Duodenal mucosa (tissue), 2 donors: ENCODE data around the gene FCRLB.
"Not testable (repeated sequence)": the region's sequence is repeated elsewhere in the genome, so short reads cannot be mapped to it uniquely, and the experiment has no call there.

Experiments used
- H3K27ac ChIP-seq: one replicate; pipeline ENCODE4 v1.7.0; 2013; ENCODE audit warnings: low read depth, low read length
- H3K27me3 ChIP-seq, 2 donors: one replicate each; pipeline ENCODE4 v1.7.0; 2013; ENCODE audit warnings: low read length in 2 of 2, control low read depth in 1 of 2; ENCODE audit not compliant: insufficient read depth in 2 of 2, control insufficient read depth in 1 of 2
- H3K36me3 ChIP-seq, 2 donors: one replicate each; pipeline ENCODE4 v1.7.0; 2013; ENCODE audit warnings: low read length in 2 of 2, control low read depth in 1 of 2; ENCODE audit not compliant: insufficient read depth in 2 of 2, control insufficient read depth in 1 of 2
- H3K4me1 ChIP-seq, 2 donors: one replicate each; pipeline ENCODE4 v1.7.0; 2013; ENCODE audit warnings: low read length in 2 of 2, control low read depth in 1 of 2; ENCODE audit not compliant: insufficient read depth in 2 of 2, control insufficient read depth in 1 of 2
- H3K4me3 ChIP-seq, 2 donors: one replicate each; pipeline ENCODE4 v1.7.0; 2013; ENCODE audit warnings: low read length in 2 of 2, low read depth in 1 of 2
- H3K9ac ChIP-seq, 2 donors: one replicate each; pipeline ENCODE4 v1.7.0; 2013; ENCODE audit warnings: low read length in 2 of 2, low read depth in 1 of 2
- H3K9me3 ChIP-seq, 2 donors: one replicate each; pipeline ENCODE4 v1.7.0; 2013; ENCODE audit warnings: low read length in 2 of 2, control low read depth in 1 of 2; ENCODE audit not compliant: control insufficient read depth in 1 of 2

The FCRLB gene

DNA sequence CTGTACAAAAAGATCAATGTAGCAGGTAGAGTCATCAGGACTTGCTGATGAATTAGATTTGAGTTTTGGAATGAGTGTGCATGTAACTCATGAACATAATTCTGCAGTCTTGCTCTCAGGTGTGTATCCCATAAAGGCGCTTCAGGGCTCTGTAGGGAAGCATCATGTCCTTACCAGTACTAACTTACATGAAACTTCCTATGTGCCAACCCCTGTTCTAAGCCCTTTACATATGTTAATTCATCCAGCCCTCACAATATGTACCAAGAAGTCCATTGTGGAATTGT is 2.1 kb upstream of the FCRLB start:
- H3K27me3 ChIP-seq: peaks cover 11 to 12% of the 10 kb centered on the region in 2 donors
- no peak overlapping the region for H3K27ac ChIP-seq
- H3K9ac ChIP-seq: no peak overlapping the region
- no peaks in the 10 kb centered on the region for H3K9me3 ChIP-seq
- H3K4me1 ChIP-seq: no peaks in the 10 kb centered on the region
- H3K36me3 ChIP-seq: no peaks in the 10 kb centered on the region
- H3K4me3 ChIP-seq: no peak overlapping the region

GRCh38 chr1:161720422-161720821 is 922 bp upstream of the FCRLB start:
- Histone ChIP-seq H3K27me3 (peaks cover 12 to 16% of the 10 kb centered on the region in 2 donors), H3K9ac (no peak overlapping the region), H3K4me3 (no peak overlapping the region), H3K9me3 (no peaks in the 10 kb centered on the region), H3K4me1 (no peaks in the 10 kb centered on the region), H3K36me3 (no peaks in the 10 kb centered on the region), H3K27ac (no peak overlapping the region)

DNA sequence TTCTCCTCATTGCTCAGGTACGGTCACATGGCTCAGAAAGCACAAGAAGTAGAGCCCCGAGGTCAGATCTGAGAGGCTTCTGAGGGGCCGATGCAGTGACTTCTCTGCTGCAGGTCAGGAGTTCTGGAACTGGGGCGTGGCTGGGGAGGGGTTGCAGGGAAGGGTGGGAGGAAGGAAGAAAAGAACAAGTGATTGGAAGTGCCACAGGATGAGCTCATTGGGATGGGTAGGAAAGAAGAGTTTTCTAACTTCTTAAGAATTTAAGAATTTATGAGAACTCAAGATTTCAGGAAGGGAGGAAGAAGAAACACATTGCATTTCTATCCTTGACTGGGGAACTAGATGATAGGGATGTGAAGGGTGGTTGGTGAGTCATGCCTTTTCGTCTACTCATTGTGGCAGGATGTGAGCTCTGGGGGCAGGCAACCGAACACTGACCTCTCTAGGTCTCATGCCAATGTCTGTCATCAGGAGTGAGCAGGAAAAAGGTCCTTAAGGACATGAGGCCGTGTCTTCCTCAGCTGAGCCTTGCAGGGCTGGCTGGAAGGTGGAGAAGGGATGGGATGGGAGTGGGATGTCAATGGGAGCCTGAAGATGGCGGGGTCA is 497 bp downstream of the FCRLB start:
- H3K4me3 ChIP-seq: no peak overlapping the region
- H3K36me3 ChIP-seq: no peaks in the 10 kb centered on the region
- H3K27me3 ChIP-seq: peaks cover 19 to 26% of the 10 kb centered on the region in 2 donors
- H3K9me3 ChIP-seq: no peaks in the 10 kb centered on the region
- H3K27ac ChIP-seq: no peak overlapping the region
- H3K4me1 ChIP-seq: peaks cover 8 to 9% of the 10 kb centered on the region in 2 donors
- no peak overlapping the region for H3K9ac ChIP-seq

DNA sequence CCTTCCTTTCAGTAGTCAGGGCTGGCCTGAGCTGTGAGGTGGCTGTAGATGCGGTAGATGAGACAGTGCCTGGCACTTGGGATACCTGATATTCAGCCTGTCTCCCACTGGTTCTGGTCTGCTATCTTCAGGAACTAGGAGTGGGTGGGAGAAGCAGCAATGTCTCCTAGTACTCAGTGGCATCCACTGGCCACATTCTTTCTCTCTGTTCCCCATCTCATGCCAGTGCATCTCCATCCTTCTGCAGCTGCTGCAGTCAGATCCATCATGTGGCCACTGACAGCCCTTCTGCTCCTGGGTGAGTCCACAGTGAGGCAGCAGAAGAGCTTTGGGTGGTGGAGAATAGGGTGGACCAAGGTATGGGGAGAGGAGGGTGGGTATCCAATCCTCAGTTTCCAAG is 1.1 kb downstream of the FCRLB start:
- no peaks in the 10 kb centered on the region for H3K36me3 ChIP-seq
- H3K9me3 ChIP-seq: no peaks in the 10 kb centered on the region
- peaks cover 8 to 9% of the 10 kb centered on the region in 2 donors for H3K4me1 ChIP-seq
- peaks cover 22 to 29% of the 10 kb centered on the region in 2 donors for H3K27me3 ChIP-seq
- H3K27ac ChIP-seq: no peak overlapping the region
- H3K9ac ChIP-seq: no peak overlapping the region
- no peak overlapping the region for H3K4me3 ChIP-seq

- no peak overlapping the region for H3K9ac ChIP-seq
- H3K4me3 ChIP-seq: no peak overlapping the region
Measured at GRCh38 chr1:161723459-161724141, 2.3 kb downstream of the FCRLB start.

DNA sequence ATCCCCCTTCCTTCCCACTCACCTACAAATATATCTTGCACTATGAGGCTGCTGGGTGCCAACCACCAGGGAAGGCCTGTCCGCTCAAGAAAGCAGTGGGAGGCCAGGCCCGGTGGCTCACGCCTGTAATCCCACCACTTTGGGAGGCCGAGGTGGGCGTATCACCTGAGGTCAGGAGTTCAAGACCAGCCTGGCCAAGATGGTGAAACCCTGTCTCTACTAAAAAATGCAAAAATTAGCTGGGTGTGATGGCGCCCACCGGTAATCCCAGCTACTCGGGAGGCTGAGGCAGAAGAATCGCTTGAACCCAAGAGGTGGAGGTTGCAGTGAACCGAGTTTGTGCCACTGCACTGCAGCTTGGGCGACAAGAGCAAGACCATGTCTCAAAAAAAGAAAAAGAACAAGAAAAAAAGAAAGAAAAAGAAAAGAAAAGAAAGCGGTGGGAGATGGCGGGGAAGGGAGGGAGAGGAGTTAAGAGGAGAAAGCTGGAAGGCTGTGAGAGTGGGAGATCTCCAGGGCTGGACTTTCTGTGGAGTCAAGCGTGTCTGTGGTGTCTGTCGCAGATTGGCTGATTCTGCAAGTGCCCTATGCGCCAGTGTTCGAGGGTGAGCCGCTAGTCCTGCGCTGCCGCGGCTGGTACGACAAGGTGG is 4.0 kb downstream of the FCRLB start:
- H3K27ac ChIP-seq, H3K9me3 ChIP-seq, H3K36me3 ChIP-seq, H3K4me1 ChIP-seq: not testable (repeated sequence)
- Histone ChIP-seq H3K9ac (peak overlapping the region; percentile 39 to 79), H3K4me3 (peak overlapping the region; percentile 77 to 86), H3K27me3 (peaks cover 30 to 34% of the 10 kb centered on the region in 2 donors)

More at GRCh38 chr1:161723459-161724141, 2.3 kb downstream of the FCRLB start:
- Histone ChIP-seq H3K4me1 (peaks cover 8 to 9% of the 10 kb centered on the region in 2 donors), H3K27me3 (peaks cover 28 to 30% of the 10 kb centered on the region in 2 donors), H3K9me3 (no peaks in the 10 kb centered on the region), H3K36me3 (no peaks in the 10 kb centered on the region), H3K27ac (no peak overlapping the region)

- H3K4me3 ChIP-seq: peak overlapping the region; percentile 77 to 86
- H3K27ac ChIP-seq: peak overlapping the region; percentile 58
- peaks cover 8 to 9% of the 10 kb centered on the region in 2 donors for H3K4me1 ChIP-seq
- H3K36me3 ChIP-seq: no peaks in the 10 kb centered on the region
- peaks cover 30 to 32% of the 10 kb centered on the region in 2 donors for H3K27me3 ChIP-seq
- H3K9me3 ChIP-seq: no peaks in the 10 kb centered on the region
- peak overlapping the region; percentile 39 to 79 for H3K9ac ChIP-seq
Measured at GRCh38 chr1:161725908-161726472, 4.6 kb downstream of the FCRLB start.

- Histone ChIP-seq H3K36me3 (no peaks in the 10 kb centered on the region), H3K9me3 (no peaks in the 10 kb centered on the region), H3K4me1 (peaks cover 8 to 9% of the 10 kb centered on the region in 2 donors), H3K4me3 (peak overlapping the region; percentile 77 to 86), H3K27me3 (peaks cover 26 to 30% of the 10 kb centered on the region in 2 donors), H3K27ac (peak overlapping the region; percentile 68), H3K9ac (peak overlapping the region; percentile 57 to 79)
Measured at GRCh38 chr1:161726473-161727255, 5.3 kb downstream of the FCRLB start.

DNA sequence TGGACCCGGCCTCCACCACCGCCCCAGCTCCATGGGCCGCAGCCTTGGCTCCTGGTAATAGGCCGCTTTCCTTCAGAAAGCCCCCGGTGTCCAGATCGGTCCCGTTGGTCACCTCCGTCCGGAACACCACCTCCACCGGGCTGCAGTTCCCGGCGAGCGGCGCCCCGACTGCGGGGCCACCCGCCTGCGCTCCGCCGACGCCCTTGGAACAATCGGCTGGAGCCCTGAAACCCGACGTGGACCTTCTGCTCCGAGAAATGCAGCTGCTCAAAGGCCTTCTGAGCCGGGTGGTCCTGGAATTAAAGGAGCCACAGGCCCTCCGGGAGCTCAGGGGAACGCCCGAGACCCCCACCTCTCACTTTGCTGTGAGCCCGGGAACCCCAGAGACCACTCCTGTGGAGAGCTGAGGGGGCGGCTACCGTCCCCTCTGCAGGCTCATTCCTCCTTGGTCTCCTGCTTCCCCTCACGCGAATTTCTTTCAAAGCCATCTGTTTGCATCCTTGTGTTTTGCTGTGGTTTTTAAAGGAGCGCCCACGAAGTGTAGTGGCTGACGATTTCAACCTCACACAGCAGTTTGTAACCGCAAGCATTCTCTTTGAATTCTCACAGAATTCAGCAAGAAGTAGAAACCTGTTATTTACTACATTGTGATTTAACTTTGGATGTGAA is 6.0 kb downstream of the FCRLB start:
- Histone ChIP-seq H3K9ac (peak overlapping the region; percentile 51 to 57), H3K27ac (peak overlapping the region; percentile 68), H3K36me3 (no peaks in the 10 kb centered on the region), H3K27me3 (peaks cover 24 to 25% of the 10 kb centered on the region in 2 donors), H3K4me3 (peak overlapping the region; percentile 72 to 77), H3K9me3 (no peaks in the 10 kb centered on the region), H3K4me1 (peaks cover 8 to 9% of the 10 kb centered on the region in 2 donors)
